NCI-H1105 treated with DMSO at 0.1 percent for 48 hours (cell line): ENCODE measurements around the gene CCDC152.

Experiments
- DNase-seq: peaks from one replicate; lab custom pipeline; 2025; lab: John Stamatoyannopoulos, UW

CCDC152 gene

DNA sequence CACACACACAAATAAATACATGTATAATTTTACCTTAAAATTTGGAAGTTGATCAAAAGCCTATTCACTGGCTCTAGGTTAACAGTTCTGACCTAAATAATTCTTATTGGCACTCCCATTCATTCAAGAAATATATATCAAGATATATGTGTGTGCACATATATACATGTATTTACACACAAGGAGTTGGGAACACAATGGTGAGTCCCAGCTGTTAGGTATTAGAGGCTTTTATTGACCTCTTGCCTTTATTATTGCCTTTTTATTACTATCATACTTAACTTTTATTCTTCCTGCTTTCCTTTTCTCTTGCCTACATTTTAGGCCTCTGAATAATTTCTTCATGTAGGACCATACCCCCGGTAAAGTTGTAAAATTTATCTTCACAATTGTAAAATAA lies 25.0 kb downstream of the CCDC152 start:
- DNase-seq, result no peak

DNA sequence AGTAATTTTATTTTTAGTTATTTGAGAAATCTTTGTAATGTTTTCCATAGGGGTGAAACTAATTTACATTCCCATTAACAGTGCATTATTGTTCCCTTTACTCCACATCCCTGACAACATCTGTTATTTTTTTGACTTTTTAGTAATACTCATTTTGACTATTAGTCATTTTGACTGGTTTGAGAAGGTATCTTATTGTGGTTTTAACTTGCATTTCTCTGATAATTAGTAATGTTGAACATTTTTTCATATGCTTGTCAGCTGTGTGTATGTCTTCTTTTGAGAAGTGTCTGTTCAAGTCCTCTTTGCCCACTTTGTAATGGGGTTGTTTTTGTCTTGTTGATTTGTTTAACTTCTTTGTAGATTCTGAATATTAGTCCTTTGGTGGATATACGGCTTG lies 27.5 kb downstream of the CCDC152 start:
- no peak for DNase-seq

- no peak for DNase-seq
These were observed 29.1 kb downstream of the CCDC152 start for GRCh38 chr5:42785756-42786155.

GRCh38 chr5:42787073-42787472 lies 30.5 kb downstream of the CCDC152 start:
- no peak for DNase-seq

DNA sequence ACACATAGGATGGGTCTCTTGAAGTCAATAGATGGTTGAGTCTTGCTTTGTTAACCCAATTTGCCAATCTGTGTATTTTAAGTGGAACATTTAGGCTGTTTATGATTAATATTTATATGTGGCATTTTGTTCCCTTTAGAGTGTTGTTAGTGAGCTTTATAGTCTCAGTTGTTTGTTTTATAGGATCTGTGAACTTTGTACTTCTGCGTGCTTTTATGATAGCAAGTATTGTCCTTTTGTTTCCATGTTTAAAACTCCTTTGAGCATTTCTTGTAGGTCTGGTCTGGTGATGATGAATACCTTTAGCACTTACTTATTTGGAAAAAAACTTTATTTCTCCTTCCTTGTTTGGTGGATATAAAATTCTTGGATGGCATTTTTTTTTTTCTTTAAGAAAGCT lies 31.2 kb downstream of the CCDC152 start:
- no peak for DNase-seq

DNA sequence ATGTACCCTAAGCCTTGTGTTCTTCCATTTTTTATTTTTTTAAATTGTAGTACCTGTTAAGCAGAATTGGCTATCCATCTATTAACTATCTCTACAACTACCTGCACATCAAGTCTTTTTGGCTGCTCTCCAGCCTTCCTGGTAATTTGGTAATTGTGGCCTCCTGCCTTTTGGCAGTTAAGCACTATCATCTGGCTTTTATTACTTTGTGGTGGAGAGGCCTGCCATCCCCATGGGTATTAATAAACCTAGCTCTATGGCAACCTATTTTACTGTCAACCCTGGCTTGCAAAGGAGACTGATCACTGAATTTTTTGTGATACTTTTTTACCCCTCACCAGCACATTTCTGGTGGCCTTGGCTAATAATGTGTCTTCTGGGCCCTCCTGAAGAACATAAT lies 34.5 kb downstream of the CCDC152 start:
- peak; percentile 75 for DNase-seq

DNA sequence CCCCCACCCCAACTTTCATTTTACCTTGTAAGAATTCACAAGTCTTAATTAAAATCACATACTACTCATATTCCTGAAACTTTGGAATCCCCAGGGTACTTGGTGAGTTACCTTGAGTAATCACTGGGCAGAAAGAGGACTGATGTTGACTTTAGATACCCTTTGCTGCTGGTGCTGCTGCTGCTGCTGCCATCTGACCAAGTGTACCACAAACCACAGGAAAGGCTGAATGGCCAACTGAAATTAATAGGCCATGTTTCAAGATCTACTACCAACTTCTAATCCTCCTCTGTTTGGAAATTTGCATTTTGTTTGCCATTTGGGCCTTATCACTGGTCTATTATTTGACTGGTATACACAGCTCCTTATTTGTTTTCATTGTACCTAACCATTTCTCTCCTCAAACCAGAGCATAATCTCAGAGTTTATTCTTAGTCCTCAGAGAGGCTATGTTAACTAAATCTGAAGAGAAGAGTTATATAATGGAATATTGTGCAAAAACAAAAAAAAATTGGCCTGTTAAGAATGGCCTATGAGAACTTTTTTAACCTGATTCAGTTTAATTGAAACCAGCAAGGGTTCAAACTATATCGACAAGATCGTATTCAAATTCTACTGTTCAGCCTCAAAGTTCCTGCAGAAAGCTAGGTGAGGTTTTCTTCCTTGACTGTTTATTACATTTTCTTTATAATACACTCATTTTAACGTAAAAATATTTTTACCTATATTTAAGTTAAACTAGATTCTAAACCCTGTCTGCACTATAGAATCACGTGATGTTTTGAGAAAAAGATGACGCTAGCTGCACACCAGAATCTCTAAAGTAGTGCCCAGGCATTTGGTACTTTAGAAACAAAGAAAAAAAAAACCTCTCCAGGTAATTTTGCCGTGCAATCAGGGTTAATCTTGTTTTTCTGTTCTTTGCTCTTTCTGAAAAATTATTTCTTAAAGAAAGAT lies 41.9 kb downstream of the CCDC152 start:
- DNase-seq, result no peak

DNA sequence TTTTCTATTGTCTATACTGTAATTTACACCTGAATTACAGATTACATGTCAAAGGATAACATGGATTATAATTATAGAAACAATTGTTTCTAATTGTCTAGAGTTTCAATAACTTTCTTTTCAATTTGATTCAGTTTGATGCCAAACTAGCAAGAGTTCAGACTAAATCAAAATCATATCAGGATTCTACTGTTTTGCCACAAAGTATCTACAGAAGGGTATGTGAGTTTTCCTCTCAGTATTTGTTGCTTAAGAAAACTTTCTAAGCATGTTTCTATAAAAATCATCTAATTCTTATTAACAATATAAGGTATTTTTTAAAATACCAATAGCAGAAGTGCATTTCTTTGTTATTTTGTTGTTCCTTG lies 42.6 kb downstream of the CCDC152 start:
- DNase-seq, result no peak

GRCh38 chr5:42799668-42800114 lies 43.1 kb downstream of the CCDC152 start:
- no peak for DNase-seq

DNA sequence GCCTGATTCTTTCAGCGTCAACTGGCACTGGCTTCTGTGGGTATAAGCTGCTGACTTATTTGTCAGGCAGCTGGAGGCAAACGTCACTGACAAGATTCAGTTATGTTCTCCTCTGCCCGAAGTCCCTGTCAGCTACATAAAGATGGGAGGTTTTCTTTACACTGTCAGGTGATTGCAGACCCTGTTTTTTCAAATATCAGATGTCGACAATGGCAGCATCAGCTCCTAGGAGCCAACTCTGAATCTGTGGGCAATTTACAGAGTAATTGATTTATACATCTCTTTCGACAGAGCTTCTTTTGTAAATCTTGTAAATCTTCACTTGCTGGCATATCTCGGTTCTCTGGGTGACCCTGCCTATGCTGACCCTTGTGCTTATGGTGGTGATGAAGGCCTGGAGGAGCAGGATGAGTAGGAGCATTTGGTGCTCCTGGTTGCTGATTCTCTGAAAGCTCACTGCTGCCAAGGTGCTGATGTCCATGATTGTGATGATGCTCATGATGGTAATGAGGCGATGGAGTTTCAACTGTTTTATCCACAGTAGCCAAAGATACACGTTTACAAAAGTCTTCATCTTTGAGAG lies 44.2 kb downstream of the CCDC152 start:
- no peak for DNase-seq

DNA sequence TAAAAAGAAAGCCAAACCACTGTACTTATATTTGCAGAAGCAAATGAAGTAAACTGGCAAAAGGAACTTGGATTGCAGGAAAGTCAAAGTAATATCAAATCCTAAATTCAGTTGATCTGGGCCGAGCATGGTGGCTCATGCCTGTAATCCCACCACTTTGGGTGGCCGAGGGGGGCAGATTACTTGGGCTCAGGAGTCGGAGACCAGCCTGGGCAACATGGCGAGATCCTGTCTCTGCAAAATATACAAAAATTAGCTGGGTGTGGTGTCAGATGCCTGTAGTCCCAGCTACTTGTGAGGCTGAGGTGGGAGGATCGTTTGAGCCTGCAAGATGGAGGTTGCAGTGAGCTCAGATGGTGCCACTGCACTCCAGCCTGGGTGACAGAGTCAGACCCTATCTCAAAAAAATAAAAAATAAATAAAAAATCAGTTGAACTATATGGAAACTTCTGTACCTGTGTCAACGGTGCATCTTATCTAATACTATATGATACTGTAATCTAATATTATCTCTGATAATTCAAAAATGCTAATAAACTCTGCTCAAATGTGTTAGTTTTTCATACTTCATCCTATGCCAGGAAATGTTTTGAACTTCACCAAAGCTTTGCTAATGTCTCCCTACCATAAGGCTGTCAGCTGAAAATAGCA lies 45.0 kb downstream of the CCDC152 start:
- no peak for DNase-seq

DNA sequence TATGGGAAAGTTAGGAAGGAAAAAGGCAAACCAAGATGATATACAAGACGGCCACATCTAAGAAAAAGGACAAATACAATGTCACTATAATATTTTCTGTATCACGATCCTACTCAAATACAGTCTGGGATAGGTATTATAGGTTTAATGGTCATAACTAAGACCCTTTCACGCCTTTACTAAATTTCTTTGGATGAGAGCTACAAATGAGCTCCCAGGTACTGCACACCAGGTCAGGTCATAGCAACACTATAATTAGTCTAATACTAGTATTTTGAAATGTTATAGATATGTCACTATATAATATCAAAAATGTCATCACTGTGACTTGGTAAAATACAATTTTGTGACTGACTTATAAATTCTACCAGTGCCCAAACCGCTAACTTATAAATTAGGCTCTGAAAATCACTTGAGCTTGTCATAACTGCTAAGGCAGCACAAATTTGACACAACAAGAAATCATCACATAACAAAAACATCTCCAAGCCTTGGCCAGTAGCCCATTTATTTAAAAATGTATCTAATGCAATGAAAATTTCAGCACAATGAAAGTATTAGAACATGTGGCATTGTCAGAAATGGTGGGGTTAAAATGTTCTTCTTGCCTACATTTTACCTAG lies 48.2 kb downstream of the CCDC152 start:
- no peak for DNase-seq

GRCh38 chr5:42806004-42806700 lies 49.5 kb downstream of the CCDC152 start:
- no peak for DNase-seq

DNA sequence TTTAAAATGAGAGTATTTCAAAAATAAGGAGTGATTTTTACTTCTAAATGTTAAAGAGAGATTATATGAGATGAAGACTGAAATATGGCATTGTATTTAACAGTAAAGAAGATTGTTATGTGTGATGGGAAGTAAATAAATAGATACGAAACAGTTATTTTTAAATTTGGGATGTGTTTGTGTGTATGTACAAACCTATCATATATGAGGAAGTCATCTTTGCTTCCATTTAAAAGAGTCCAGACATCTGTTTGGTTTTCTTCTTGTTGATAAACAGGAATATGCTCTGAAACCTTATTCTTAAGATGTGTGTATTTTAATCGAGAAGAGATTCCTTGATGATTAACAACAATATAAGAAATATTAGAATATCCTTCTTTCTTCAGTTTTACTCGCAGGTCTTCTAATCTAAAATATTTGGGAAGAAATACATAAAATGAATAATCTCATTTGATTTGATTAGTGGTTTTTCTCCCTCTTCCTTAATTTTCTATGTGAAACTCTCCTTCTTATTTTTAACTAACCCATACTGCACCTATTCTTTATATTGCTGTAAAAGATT lies 50.2 kb downstream of the CCDC152 start:
- no peak for DNase-seq

DNA sequence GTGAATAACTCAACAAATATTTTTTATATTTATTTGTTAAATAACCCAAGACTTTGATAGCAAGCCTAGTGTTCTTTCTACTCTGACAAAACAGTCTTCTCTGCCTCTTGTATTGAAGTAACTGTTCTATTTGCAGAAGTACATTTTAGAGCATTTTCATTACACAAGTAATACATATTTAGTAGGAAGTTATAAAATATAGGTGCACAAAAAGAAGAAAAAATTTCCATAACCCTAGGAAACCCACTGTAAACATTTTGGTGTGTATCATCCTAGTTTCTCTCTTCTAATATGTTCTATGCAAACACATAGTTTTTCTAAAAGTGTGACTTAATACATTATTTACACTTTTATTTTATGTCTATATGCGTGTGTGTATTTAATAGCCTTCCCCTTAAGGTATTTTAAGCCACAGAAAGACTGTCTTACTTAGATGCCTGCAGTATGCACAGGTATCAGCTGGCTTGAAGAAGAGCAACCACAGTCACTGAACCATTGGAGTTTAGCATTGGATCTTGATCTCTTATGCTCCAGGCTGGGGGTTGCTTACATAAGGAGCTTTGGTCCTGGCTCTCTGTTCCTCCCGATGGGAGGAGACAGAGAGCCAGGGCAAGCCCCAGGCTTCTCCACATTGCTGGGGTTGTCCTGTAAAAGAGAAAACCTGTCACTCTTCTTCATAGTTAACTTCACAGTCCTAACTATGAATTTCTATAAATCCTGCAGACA lies 51.3 kb downstream of the CCDC152 start:
- DNase-seq, result no peak

- no peak for DNase-seq
These were observed 52.4 kb downstream of the CCDC152 start for GRCh38 chr5:42808888-42809611.

GRCh38 chr5:42810834-42811590 lies 54.4 kb downstream of the CCDC152 start:
- no peak for DNase-seq

DNA sequence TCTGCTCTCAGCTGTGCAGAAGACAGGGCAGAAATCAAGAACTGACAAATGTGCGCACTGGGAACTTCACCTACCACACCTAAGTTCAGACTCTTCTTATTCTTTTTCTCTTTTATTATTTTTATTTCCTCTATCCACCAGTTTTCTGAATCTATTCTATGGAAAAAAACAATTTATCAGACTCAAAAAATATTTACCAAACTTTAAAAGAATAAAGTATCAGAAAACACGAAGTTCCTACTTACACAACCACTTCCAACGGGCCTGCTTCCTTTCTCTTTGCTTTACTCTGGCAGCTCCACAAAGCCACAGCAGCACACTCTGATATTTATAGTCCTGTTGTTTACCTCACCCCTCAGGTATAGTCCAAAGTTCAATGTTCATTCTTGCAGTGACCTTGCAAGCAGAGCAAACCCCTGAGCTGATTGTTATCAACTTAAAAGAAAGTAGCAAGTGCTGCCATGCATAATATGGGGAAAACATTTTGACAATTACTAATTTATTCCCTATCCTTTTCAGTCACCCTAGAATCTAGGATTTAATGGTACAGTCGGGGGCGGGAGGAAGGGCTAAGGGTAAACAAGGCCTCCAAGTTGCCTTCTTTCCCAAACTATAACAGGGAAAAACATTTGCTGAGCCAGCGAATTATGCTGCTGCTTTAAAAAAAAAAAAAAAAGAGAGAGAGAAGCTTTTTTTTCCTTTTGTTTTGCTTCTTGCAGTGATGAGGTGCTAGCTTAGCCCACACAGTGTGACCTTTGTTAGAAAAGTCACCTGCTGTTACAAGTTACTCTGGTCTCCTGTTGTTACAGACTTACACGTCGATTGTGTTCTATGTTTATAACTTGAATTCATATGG lies 55.2 kb downstream of the CCDC152 start, which contains the start of gene SELENOP:
SELENOP (minus strand) TSS at position 302 of the 856 bp plus-strand sequence. CDS start 3,539 bp downstream, outside the sequence.
- peak; percentile 90 for DNase-seq
